Myocyte (in vitro differentiated cells): Measurements from ENCODE around the gene LPIN3. TPM values are rescaled to one million over a fixed set of nuclear protein-coding genes. Genes with fewer than 3 reads are reported as not detected.
"Not testable (repeated sequence)": the region's sequence is repeated elsewhere in the genome, so short reads cannot be mapped to it uniquely, and the experiment has no call there.

Experiments used
- DNase-seq: peaks from one replicate; pipeline ENCODE4 v3.0.0-alpha.2; 2012; ENCODE audit warnings: low read depth
- polyA plus RNA-seq: library from polyadenylated mRNA; unstranded; fragments of >200 nt; gene quantifications from one replicate; pipeline ENCODE4 v1.2.1, GENCODE V29; 2012; ENCODE audit warnings: missing spikeins
- total RNA-seq: library from RNA; depleted of rRNA; stranded (reverse); fragments of >200 nt; gene quantifications from 2 replicates; pipeline ENCODE4 v1.2.3, GENCODE V29; 2014

The LPIN3 gene
- total RNA-seq: 7.7 and 12.2 TPM in 2 replicates
- polyA plus RNA-seq: 9.9 TPM

- peak; percentile 85 for DNase-seq
Measured at GRCh38 chr20:41340327-41341055, at the start of gene LPIN3. Gene LPIN3 (plus strand): TSS chr20:41340821. CDS start chr20:41345804, 4,983 bp downstream.

DNA sequence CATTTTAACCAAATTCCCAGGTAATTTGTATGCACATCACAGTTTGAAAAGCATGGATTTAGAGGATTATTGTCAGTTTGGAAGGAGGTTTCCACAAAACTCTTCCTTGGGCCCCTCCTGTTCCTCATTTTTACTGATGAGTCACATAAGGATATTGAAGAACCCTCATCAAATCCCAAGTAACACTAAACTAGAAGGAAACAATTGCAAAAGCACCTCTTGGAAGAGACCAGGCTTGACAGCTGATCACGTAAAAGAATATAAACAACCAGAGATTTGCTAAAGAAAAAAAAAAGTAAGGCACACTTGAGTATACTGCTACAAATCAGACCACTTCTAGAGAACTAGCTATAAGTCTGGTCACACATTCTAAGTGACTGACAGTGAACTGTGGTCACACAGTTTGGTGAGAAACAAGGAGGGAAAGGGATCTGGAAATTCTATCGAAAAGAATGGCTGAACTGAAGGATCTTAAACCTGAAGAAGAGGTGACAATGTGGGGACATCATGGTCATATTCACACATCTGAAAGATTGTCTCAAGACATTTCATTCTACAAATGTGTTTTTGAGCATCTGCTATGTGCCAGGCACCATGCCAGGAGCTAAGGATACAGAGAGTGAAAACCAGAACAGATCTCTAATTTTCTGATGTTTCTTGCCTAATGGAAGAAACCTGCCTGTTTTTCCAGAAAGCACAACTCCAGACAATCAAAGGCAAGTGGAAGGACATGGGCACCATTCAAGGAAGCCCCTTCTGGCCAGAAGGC is 47.2 kb upstream of the LPIN3 start:
- DNase-seq: peak; percentile 39

DNA sequence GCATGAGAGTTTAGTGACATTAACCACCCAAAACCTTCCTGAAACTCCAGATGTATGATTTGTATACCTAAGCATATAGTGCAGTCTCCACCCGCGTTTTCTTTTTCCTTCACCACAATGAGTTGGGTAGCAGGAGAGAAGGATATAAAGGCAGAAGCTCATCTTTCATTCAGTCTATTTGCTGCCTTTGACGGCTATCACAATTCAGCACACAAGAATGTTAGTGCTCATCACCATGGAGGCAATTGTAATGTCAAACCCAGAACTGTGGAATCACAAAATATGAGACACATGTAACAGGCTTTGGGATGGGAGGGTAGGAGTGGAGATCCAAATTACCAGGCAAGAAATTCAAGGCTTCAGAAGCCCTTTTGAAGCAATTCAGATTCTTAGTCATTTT is 40.7 kb upstream of the LPIN3 start:
- peak; percentile 55 for DNase-seq

GRCh38 chr20:41300383-41300782 is 40.2 kb upstream of the LPIN3 start:
- DNase-seq: no peak

DNA sequence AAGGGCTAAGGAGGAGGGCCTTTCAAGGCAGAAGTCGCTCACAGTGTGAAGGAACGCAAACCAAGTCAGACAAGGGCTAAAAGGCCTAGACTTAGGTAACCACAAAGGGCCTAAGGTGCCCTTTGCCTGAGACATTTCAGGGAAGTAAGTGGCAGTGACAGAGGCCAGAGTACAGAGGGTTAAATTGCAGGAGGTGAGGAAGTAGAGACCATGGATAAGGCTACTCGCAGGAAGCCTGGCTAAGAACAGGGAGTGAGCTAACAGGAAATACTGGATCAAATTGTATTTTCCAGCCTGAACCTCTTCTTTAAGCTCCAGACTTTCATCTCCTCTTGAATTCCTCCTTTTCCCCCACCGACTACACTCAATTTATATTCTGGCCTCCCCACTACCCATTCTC is 39.7 kb upstream of the LPIN3 start:
- no peak for DNase-seq

GRCh38 chr20:41304002-41304401 is 36.6 kb upstream of the LPIN3 start:
- no peak for DNase-seq

GRCh38 chr20:41304424-41305079 is 36.1 kb upstream of the LPIN3 start:
- no peak for DNase-seq

GRCh38 chr20:41306061-41306727 is 34.4 kb upstream of the LPIN3 start:
- no peak for DNase-seq

- DNase-seq: peak; percentile 70
Measured at GRCh38 chr20:41307021-41307420, 33.6 kb upstream of the LPIN3 start.

DNA sequence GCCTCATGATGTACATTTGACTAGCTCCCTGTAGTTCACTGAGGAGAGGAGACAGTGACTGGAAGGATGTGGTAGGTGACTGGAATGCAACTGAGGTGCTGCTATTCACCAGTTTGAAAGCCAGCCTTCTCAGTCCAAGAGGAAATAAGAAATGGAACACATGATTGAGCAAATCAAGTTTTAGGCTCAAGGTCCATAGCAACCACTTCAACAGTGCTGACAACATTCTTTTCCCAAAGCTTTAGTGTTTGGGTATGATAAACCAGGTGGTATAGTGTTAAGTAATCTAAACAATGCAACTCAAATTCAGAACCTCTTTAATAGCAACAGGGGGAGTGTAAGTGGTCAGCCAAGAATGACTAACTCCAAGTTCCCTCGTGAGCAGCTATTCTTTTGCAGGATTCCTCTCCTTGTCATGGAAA is 32.3 kb upstream of the LPIN3 start:
- DNase-seq: peak; percentile 23

DNA sequence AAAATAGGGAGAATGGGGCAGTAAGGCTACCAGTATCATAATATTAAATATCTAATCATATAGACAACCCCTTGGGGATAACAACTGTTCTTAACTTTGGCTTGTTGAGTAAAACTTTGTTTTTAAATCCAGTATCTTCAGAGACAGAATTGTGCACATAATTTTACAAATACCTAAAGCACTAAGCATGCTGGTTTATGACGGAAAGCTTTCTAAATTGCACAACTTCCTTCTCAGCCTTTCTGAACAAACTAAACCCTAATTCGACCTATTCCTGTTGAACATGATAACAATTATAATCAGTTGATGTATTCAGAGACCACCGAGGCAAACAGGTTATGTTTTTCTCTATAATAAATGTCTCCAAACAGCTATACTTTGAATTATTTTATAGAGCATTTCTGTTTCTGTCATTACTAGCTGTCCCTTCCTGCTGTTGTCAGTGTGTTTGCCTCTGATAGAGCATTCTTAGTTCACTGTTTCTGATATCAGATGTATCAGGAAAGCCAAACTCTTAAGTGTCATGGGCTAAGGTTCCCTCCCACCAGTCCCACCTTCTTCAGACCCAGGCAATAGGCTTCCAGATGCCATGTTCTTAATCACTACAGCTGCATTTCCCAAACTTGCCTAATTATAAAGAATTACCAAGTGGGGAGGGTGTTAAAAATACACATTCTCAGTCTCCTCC is 31.8 kb upstream of the LPIN3 start:
- no peak for DNase-seq

DNA sequence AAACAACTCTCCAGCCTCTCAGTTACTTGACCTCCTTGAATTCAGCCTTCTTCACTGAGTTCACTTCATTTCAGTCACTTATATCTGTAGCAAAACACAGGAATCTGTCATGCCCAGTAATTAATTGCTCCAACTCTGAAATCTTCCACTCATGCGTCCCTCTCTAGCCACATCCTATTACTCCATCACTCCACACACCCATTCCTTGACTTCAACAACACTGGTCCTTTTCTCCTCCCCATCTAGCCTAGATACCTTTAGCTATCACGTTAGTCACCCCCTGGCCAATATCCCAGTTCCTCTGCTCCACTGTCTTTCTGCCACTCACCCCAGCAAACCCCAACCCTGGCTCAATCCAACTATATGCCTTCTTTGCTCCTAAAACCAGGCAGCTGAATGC is 30.8 kb upstream of the LPIN3 start:
- DNase-seq: no peak

DNA sequence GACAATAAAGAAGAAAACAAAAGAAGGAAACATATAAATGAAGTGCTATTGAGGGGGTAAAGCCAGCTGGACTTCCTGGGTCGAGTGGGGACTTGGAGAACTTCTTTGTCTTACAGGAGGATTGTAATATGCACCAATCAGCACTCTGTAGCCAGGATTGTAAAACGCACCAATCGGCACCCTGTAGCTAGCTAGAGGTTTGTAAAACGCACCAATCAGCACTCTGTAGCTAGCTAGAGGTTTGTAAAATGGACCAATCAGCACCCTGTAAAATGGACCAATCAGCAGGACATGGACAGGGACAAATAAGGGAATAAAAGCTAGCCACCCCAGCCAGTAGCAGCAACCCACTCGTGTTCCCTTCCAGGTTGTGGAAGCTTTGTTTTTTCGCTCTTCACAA is 28.6 kb upstream of the LPIN3 start:
- DNase-seq: not testable (repeated sequence)

DNA sequence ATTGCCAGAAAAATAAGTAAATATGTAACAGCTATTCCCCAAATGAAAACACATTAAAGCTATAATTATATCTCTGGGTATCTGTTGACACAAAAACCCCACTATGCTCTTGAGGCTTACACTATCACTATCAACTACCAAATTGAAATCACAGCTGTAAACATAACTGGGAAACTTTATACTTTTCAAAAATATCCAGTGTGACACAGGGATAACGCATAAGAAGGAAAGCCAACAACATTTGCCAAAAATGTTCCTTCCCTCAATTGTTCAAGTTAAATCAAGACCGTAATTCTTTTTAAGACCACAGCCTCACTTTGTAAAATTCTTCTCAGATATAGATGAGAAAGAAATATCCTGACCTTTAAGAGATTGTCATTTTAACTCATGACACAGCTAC is 26.2 kb upstream of the LPIN3 start:
- DNase-seq: no peak

DNA sequence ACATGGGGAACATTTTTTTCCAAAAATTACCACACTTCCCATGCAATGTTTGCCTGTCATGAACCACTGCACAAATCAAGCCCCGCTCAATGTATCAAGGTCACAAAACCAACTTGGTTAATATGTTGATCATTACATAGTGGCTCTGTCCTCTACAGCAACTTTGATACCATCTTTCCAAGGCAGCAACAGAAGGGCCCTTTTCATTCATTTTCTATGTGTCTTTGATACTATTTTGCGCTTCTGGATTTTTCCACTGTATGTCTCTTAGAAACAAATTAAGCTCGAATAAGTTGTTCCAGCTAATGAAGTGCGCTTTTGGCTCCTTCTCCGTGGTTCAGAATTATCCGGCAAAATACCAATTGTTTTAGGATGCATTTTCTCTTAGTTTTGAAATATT is 24.6 kb upstream of the LPIN3 start:
- DNase-seq: no peak

- DNase-seq: peak; percentile 80
Measured at GRCh38 chr20:41316602-41317545, 23.7 kb upstream of the LPIN3 start.

DNA sequence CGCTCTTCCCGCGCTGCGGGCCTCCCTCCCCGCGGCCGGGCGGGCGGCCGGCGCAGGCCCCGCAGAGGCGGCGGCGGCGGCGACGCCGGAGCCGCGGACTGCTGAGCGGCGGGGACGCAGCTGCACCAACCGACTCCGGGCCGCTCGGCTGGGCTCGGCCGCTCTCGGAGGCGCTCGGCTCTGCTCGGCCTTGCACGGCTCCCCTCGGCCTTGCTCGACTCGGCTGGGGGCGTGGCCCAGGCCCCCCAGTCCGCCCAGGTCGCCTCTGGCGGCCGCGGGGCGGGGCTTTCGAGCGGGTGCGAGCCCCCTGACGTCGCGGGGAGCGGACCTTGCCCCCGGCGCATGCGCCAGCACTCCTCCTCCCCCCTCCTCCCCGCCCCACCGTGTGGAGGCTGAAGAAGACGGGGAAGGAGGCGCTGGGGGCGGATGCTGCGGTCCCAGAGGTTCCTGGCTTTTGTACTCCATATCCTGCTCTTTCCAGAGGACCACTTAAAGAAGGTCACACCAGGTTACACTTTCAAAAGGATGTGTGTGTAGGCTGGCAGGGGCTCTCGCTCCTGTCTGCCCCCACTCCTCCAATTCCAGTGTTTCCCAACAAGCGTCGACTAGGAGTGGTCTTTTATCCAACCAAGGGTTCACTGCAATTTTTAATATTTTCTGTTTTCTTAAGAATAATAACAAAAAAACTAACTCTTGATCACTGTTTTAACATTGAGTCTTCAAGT is 22.9 kb upstream of the LPIN3 start, which contains the start of gene ZHX3:
Gene ZHX3, minus strand, starts transcription at position 186 of the 725 bp plus-strand sequence. CDS start 112,815 bp downstream, outside the sequence.
- DNase-seq: peak; percentile 97

DNA sequence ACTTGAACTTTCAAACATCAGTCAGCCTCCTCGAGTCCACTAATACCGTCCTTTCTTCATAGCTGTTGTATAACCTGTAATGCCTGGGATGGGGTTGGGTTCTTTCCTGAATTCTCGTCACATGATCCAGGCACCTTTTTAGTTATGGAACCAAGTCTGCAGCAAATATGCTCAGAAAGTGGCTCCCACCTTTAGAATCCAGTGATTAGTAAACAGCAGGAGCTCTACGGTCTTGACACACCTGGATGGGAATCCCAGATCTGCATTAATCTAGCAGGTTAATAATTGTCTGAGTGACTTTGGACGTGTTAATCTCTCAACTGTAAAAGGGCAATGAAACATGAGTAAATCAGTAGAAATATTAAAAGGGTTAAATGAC is 22.4 kb upstream of the LPIN3 start:
- no peak for DNase-seq

DNA sequence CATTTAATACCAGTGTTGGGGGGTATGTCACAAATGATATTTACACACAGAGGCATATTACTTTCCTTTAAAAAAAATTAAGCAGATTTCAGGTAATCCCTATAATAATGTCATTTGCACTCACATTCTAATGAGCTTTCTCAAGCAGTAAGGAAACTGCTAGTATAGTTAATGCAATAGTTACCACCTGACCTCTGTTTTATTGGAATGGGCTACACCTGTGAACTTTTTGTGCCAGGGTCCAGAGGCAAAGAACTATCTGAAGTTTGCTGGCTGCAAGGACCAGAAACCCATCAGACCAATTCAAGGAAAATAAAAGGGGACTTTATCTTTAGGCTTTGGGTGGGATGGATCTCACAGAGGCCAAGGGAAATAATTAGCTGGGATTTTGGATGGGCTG is 20.2 kb upstream of the LPIN3 start:
- no peak for DNase-seq
